RWPE2 (cell line): ENCODE results near the gene MBLAC2.

Experiments
- ATAC-seq: fragments of 200-7000 bp; cut with Tn5 transposase; 3 replicates; pipeline ENCODE4 v1.9.1; 2021; ENCODE audit warnings: low read depth
- DNase-seq: peaks from one replicate; pipeline ENCODE4 v3.0.0-alpha.2; 2020; ENCODE audit warnings: low spot score
- H3K27ac ChIP-seq: fragments of 450-650 bp; 2 replicates; pipeline ENCODE4 v1.5.1; 2017; ENCODE audit warnings: mild to moderate bottlenecking; ENCODE audit not compliant: poor library complexity, severe bottlenecking
- H3K27me3 ChIP-seq: fragments of 250-450 bp; sonication (Bioruptor Pico); 2 replicates; pipeline ENCODE4 v1.5.1; 2021; ENCODE audit warnings: mild to moderate bottlenecking, moderate library complexity; ENCODE audit not compliant: insufficient read depth, poor library complexity, severe bottlenecking
- H3K36me3 ChIP-seq: fragments of 250-450 bp; sonication (Bioruptor Pico); 2 replicates; pipeline ENCODE4 v1.5.1; 2020; ENCODE audit warnings: low read depth, mild to moderate bottlenecking, moderate library complexity
- H3K4me1 ChIP-seq: fragments of 250-450 bp; sonication (Bioruptor Pico); 2 replicates; pipeline ENCODE4 v1.5.1; 2021; ENCODE audit warnings: mild to moderate bottlenecking, moderate library complexity; ENCODE audit not compliant: insufficient read depth, poor library complexity, severe bottlenecking
- H3K4me3 ChIP-seq: fragments of 250-450 bp; sonication (Bioruptor Pico); 2 replicates; pipeline ENCODE4 v1.5.1; 2021; ENCODE audit warnings: mild to moderate bottlenecking, moderate library complexity; ENCODE audit not compliant: severe bottlenecking
- H3K9me3 ChIP-seq: fragments of 250-450 bp; sonication (Bioruptor Pico); 2 replicates; pipeline ENCODE4 v1.5.1; 2021; ENCODE audit warnings: mild to moderate bottlenecking, moderate library complexity; ENCODE audit not compliant: severe bottlenecking
- TF ChIP-seq, protein P1 (sequence below): fragments of 450-650 bp; IDR thresholded peaks from one replicate; pipeline ENCODE4 v1.5.1; 2017; ENCODE audit warnings: mild to moderate bottlenecking, moderate library complexity; ENCODE audit not compliant: poor library complexity, severe bottlenecking

MBLAC2 gene

DNA sequence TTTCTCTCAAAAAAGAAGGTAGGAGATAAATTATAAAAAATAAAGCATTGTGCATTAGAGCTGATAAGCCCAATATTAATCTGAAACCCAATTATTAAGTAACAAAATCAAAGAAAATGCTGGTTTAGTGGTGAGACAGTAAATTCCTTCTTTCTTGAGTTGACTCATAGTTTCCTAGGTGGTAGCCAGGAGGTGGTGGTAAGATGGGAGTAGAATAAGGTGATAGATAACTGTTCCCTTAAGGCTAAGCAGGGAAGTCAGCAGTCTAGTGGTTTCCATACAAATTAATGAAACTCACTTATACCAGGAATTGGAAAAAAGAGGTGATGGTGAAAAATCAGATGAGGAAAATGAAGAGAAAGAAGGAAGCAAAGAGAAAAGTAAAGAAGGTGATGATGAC, 31.6 kb upstream of the MBLAC2 start:
- no peak for ATAC-seq
- peaks cover 15% of the 10 kb centered on the region; the same call in 1 of the 2 replicates for H3K36me3 ChIP-seq

DNA sequence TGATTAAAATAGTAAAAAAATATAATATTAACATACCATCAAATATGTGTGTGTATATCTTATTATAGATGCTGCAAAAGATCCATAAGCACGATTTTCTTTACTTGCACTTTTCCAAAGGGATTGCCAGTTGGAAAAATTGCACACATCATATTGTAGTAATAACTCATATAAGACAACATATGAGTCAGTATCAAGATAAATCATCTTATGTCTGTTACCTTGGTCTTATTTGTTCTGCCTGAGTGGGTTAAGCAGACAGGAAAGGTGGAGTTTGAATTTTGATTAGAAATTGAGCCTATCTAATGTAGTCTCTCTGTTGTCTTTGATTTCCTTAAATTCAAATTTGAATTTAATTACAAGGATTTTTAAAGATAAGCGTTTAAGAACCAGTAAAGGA, 30.2 kb upstream of the MBLAC2 start:
- ATAC-seq = peak; percentile 83
- Histone ChIP-seq H3K4me1 (peaks cover 14% of the 10 kb centered on the region), H3K4me3 (no peak overlapping the region), H3K27me3 (no peaks in the 10 kb centered on the region), H3K27ac (no peak overlapping the region), H3K36me3 (peaks cover 15% of the 10 kb centered on the region; the same call in 1 of the 2 replicates), H3K9me3 (no peaks in the 10 kb centered on the region)
- no peak for DNase-seq
- TF ChIP-seq, protein P1, sequence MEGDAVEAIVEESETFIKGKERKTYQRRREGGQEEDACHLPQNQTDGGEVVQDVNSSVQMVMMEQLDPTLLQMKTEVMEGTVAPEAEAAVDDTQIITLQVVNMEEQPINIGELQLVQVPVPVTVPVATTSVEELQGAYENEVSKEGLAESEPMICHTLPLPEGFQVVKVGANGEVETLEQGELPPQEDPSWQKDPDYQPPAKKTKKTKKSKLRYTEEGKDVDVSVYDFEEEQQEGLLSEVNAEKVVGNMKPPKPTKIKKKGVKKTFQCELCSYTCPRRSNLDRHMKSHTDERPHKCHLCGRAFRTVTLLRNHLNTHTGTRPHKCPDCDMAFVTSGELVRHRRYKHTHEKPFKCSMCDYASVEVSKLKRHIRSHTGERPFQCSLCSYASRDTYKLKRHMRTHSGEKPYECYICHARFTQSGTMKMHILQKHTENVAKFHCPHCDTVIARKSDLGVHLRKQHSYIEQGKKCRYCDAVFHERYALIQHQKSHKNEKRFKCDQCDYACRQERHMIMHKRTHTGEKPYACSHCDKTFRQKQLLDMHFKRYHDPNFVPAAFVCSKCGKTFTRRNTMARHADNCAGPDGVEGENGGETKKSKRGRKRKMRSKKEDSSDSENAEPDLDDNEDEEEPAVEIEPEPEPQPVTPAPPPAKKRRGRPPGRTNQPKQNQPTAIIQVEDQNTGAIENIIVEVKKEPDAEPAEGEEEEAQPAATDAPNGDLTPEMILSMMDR = no peak

More for the DNA sequence above, 31.6 kb upstream of the MBLAC2 start:
- TF ChIP-seq, protein P1 = no peak
- Histone ChIP-seq H3K4me1 (peaks cover 14% of the 10 kb centered on the region), H3K9me3 (no peaks in the 10 kb centered on the region), H3K4me3 (no peak overlapping the region), H3K27ac (no peak overlapping the region), H3K27me3 (no peaks in the 10 kb centered on the region)
- DNase-seq = no peak

DNA sequence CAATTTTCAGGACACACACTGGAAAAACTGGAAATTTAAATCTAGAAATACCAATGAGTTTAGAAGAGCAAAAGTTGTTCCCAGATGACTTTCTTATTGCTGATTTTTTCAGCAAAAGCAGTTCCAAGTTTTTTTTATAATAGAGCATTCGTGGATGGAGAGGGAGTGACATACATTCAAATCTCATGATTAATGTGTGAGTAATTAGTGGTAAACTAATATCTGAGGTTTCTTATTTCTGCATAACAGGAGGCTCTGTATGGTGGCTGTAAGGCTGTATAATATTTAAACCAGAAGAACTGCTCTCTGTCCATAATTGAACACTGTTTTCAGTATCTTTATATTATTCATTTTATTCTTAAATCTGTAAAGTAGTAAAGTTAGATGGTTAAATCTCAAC, 29.0 kb upstream of the MBLAC2 start:
- Histone ChIP-seq H3K27ac (no peak overlapping the region), H3K4me3 (no peak overlapping the region), H3K27me3 (no peaks in the 10 kb centered on the region), H3K4me1 (peaks cover 14% of the 10 kb centered on the region), H3K36me3 (peaks cover 11% of the 10 kb centered on the region; the same call in 1 of the 2 replicates), H3K9me3 (no peaks in the 10 kb centered on the region)
- DNase-seq = no peak
- peak; percentile 87 for ATAC-seq
- TF ChIP-seq, protein P1 = no peak

DNA sequence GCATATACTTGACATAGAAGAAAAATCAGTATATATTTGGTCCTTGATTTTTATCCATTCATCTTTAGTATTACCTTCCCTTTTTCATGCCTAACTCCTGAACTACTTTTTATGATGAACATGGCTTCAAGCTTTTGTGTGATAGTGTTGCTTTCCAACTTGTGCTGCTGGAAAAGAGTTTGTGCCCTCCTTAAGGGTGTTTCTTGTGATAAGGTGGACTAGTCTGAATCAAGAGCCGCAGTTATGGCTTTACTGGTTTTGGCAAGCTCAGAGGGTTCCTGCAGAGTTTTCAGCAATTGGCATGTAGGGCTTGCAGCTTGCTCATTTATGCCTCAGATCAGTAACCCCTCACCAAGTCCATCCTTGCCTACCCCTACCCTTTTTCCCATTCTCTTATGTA, 20.6 kb upstream of the MBLAC2 start:
- no peak overlapping the region for H3K27ac ChIP-seq
- H3K27me3 ChIP-seq = no peaks in the 10 kb centered on the region
- no peak overlapping the region for H3K4me3 ChIP-seq
- H3K36me3 ChIP-seq = peaks cover 46% of the 10 kb centered on the region
- TF ChIP-seq, protein P1 = no peak
- no peak for DNase-seq
- no peaks in the 10 kb centered on the region for H3K9me3 ChIP-seq
- no peaks in the 10 kb centered on the region for H3K4me1 ChIP-seq
- ATAC-seq = no peak

DNA sequence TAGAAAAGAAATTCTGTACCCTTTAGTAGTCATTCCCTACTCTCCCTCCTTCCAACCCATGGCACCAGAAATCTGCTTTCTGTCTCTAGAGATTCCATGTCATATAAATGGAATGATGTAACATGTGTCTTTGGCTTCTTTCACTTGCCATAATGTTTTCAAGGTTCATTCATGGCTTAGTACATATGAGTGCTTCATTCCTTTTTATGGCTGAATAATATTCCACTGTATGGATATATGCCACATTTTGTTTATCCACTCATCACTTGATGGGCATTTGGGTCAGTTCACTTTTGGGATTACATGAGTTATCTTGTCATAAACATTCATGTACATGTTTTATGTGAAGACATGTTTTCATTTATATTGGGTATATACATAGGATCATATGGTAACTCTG, 19.5 kb upstream of the MBLAC2 start:
- Histone ChIP-seq H3K27ac (no peak overlapping the region), H3K4me3 (no peak overlapping the region), H3K36me3 (peaks cover 46% of the 10 kb centered on the region), H3K9me3 (no peaks in the 10 kb centered on the region), H3K27me3 (no peaks in the 10 kb centered on the region), H3K4me1 (no peaks in the 10 kb centered on the region)
- TF ChIP-seq, protein P1 = no peak
- DNase-seq (no peak), ATAC-seq (no peak)
